Measurements from ENCODE around the gene MYLK.

MYLK gene

GRCh38 chr3:123660141-123660675, 223.9 kb downstream of the MYLK start:
- DNase-seq = no peak

- DNase-seq = no peak
Measured at GRCh38 chr3:123658852-123659206, 225.3 kb downstream of the MYLK start.

- DNase-seq = no peak
Measured at GRCh38 chr3:123658118-123658851, 225.8 kb downstream of the MYLK start.

- no peak for DNase-seq
Measured at GRCh38 chr3:123657568-123657967, 226.6 kb downstream of the MYLK start.

GRCh38 chr3:123657111-123657510, 227.0 kb downstream of the MYLK start:
- DNase-seq = no peak

- DNase-seq = no peak
Measured at GRCh38 chr3:123656691-123657090, 227.4 kb downstream of the MYLK start.

- no peak for DNase-seq
Measured at GRCh38 chr3:123656274-123656673, 227.9 kb downstream of the MYLK start.

GRCh38 chr3:123655400-123655799, 228.7 kb downstream of the MYLK start:
- no peak for DNase-seq

GRCh38 chr3:123653221-123653682, 230.9 kb downstream of the MYLK start:
- no peak for DNase-seq

- no peak for DNase-seq
Measured at GRCh38 chr3:123652342-123652984, 231.7 kb downstream of the MYLK start.

- DNase-seq = no peak
Measured at GRCh38 chr3:123651449-123652341, 232.4 kb downstream of the MYLK start.

- no peak for DNase-seq
Measured at GRCh38 chr3:123650101-123650500, 234.0 kb downstream of the MYLK start.

GRCh38 chr3:123648696-123649405, 235.3 kb downstream of the MYLK start:
- no peak for DNase-seq

- no peak for DNase-seq
Measured at GRCh38 chr3:123644358-123644757, 239.8 kb downstream of the MYLK start.

GRCh38 chr3:123642957-123643330, 241.2 kb downstream of the MYLK start:
- DNase-seq = no peak

GRCh38 chr3:123642182-123642956, 241.8 kb downstream of the MYLK start:
- DNase-seq = peak; percentile 24

GRCh38 chr3:123641505-123641904, 242.6 kb downstream of the MYLK start:
- DNase-seq = no peak

- DNase-seq = no peak
Measured at GRCh38 chr3:123640740-123641462, 243.2 kb downstream of the MYLK start.

- no peak for DNase-seq
Measured at GRCh38 chr3:123640311-123640710, 243.8 kb downstream of the MYLK start.

- DNase-seq = no peak
Measured at GRCh38 chr3:123638936-123639689, 245.0 kb downstream of the MYLK start.
